ENCODE data around the gene LEAP2. TPM values are rescaled to one million over a fixed set of nuclear protein-coding genes. Genes with fewer than 3 reads are reported as not detected.
"Not testable (repeated sequence)": the region's sequence is repeated elsewhere in the genome, so short reads cannot be mapped to it uniquely, and the experiment has no call there.

Gene LEAP2
- total RNA-seq, 4 donors from 2014 or later = 0.20 to 5.9 (median 5.1) TPM

- no peaks in the 10 kb centered on the region for H3K9me3 ChIP-seq
- H3K27ac ChIP-seq = no peak overlapping the region
- intact Hi-C loops (cut with DNase I; ENCODE audit: low total_unique reads) = no loop called here
- H3K27me3 ChIP-seq = no peaks in the 10 kb centered on the region
- H3K36me3 ChIP-seq = no peaks in the 10 kb centered on the region
- 11 to 15% methylated on average over 1 of the region's 1 CpG for WGBS, 2 donors (ENCODE audit: low coverage in 1 of 2)
- no peaks in the 10 kb centered on the region for H3K4me1 ChIP-seq
- in situ Hi-C loops (cut with MboI; ENCODE audit: low pct_ligation_motif_present in 1 of 4, low pct_unique_long_range_greater_than_20kb in 1 of 4, low sequenced_read_pairs in 3 of 4) = no loop called here
- no peak overlapping the region for H3K4me3 ChIP-seq
- TF ChIP-seq CTCF (IDR thresholded peaks at IDR 0.05) = no peak
- no peak for TF ChIP-seq EP300 (IDR thresholded peaks at IDR 0.05; ENCODE audit: low read depth)
- no peak for TF ChIP-seq POLR2AphosphoS5 (IDR thresholded peaks at IDR 0.05)
- TF ChIP-seq POLR2A (IDR thresholded peaks at IDR 0.05) = no peak
- DNase-seq = no peak
Measured at GRCh38 chr5:132853790-132854189, 19.7 kb upstream of the LEAP2 start.

- Histone ChIP-seq H3K4me3 (no peak overlapping the region), H3K4me1 (no peaks in the 10 kb centered on the region), H3K9me3 (no peaks in the 10 kb centered on the region), H3K27ac (no peak overlapping the region), H3K27me3 (no peaks in the 10 kb centered on the region), H3K36me3 (no peaks in the 10 kb centered on the region)
- whole genome bisulfite sequencing, 2 donors (ENCODE audit: low coverage in 1 of 2) = 73 to 75% methylated on average over 3 of the region's 3 CpGs
- no peak for DNase-seq
- in situ Hi-C loops (cut with MboI; ENCODE audit: low pct_ligation_motif_present in 1 of 4, low pct_unique_long_range_greater_than_20kb in 1 of 4, low sequenced_read_pairs in 3 of 4) = no loop called here
- intact Hi-C loops (cut with DNase I; ENCODE audit: low total_unique reads) = no loop called here
- no peak for TF ChIP-seq POLR2A (IDR thresholded peaks at IDR 0.05)
Measured at GRCh38 chr5:132854301-132854700, 19.2 kb upstream of the LEAP2 start.

DNA sequence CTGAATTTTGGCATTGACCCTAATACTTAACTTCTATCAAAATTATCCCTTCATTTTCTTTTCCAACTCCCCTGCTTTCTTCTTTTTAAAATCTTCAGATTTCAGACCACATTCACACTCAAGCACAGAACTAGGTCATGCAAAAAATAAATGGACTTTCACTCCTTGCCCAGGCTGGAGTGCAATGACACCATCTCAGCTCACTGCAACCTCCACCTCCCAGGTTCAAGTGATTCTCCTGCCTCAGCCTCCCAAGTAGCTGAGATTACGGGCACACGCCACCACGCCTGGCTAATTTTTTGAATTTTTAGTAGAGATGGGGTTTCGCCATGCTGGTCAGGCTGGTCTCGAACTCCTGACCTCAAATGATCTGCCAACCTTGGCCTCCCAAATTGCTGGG lies 18.5 kb upstream of the LEAP2 start:
- H3K27me3 ChIP-seq; H3K36me3 ChIP-seq; H3K4me3 ChIP-seq; intact Hi-C loops (cut with DNase I; ENCODE audit: low total_unique reads); in situ Hi-C loops (cut with MboI; ENCODE audit: low pct_ligation_motif_present in 1 of 4, low pct_unique_long_range_greater_than_20kb in 1 of 4, low sequenced_read_pairs in 3 of 4); H3K27ac ChIP-seq; H3K9me3 ChIP-seq; DNase-seq; H3K4me1 ChIP-seq: not testable (repeated sequence)
- WGBS, 2 donors (ENCODE audit: low coverage in 1 of 2) = 73 to 98% methylated on average over 3 to 5 of the region's 5 CpGs

DNA sequence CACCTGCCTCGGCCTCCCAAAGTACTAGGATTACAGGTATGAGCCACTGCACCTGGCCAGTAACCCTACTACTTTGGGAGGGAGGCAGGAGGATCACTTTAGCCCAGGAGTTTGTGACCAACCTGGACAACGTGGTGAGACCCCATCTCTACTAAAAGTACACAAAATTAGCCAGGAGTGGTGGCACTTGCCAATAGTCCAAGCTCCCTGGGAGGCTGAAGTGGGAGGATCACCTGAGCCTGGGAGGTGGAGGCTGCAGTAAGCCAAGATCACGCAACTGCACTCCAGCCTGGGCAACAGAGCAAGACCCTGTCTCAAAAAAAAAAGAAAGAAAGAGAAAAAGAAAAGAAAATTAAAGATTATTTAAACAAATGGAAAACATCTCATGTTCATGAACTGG lies 17.5 kb upstream of the LEAP2 start:
- Histone ChIP-seq H3K4me1 (no peaks in the 10 kb centered on the region), H3K27ac (no peak overlapping the region), H3K4me3 (no peak overlapping the region), H3K27me3 (no peaks in the 10 kb centered on the region), H3K36me3 (no peaks in the 10 kb centered on the region), H3K9me3 (no peaks in the 10 kb centered on the region)
- 84 to 100% methylated on average over 2 to 3 of the region's 3 CpGs for WGBS, 2 donors (ENCODE audit: low coverage in 1 of 2)
- TF ChIP-seq CTCF (IDR thresholded peaks at IDR 0.05) (no peak), EP300 (IDR thresholded peaks at IDR 0.05; ENCODE audit: low read depth) (no peak), POLR2AphosphoS5 (IDR thresholded peaks at IDR 0.05) (no peak), POLR2A (IDR thresholded peaks at IDR 0.05) (no peak)
- in situ Hi-C loops (cut with MboI; ENCODE audit: low pct_ligation_motif_present in 1 of 4, low pct_unique_long_range_greater_than_20kb in 1 of 4, low sequenced_read_pairs in 3 of 4) = no loop called here
- intact Hi-C loops (cut with DNase I; ENCODE audit: low total_unique reads) = no loop called here
- DNase-seq = no peak

DNA sequence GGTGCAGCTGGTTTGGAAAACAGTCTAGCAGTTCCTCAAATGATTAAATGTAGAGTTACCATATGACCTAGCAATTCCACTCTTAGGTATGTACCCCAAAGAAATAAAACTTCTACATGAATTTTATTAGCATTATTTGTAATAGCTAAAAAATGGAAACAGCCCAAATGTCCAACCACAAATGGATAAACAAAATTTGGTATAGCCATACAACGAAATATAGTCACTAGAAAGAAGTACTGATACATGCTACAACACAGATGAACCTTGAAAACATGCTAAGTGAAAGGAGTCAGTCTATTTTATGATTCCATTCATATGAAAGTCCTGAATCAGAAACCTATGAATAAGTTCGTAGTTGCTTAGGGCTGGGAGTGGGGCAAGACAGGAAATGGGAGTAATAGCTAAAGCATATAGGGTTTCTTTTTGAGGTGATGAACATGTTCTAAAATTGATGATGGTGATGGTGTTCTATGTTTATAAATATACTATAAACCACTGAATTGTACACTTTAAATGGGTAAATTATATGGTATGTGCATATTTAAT lies 13.5 kb upstream of the LEAP2 start:
- Histone ChIP-seq H3K4me1 (no peaks in the 10 kb centered on the region), H3K36me3 (no peaks in the 10 kb centered on the region), H3K4me3 (no peak overlapping the region), H3K27ac (no peak overlapping the region), H3K9me3 (no peaks in the 10 kb centered on the region), H3K27me3 (no peaks in the 10 kb centered on the region)
- TF ChIP-seq EP300 (IDR thresholded peaks at IDR 0.05; ENCODE audit: low read depth) = no peak
- no peak for TF ChIP-seq POLR2A (IDR thresholded peaks at IDR 0.05)
- no peak for TF ChIP-seq CTCF (IDR thresholded peaks at IDR 0.05)
- TF ChIP-seq POLR2AphosphoS5 (IDR thresholded peaks at IDR 0.05) = no peak
- in situ Hi-C loops (cut with MboI; ENCODE audit: low pct_ligation_motif_present in 1 of 4, low pct_unique_long_range_greater_than_20kb in 1 of 4, low sequenced_read_pairs in 3 of 4) (no loop called here), intact Hi-C loops (cut with DNase I; ENCODE audit: low total_unique reads) (no loop called here)
- no peak for DNase-seq
- whole genome bisulfite sequencing, 2 donors (ENCODE audit: low coverage in 1 of 2) = 73 to 79% methylated on average over 2 of the region's 2 CpGs
